Body of pancreas (tissue), 4 donors: ENCODE data around the gene NGRN. TPM values are rescaled to one million over a fixed set of nuclear protein-coding genes. Genes with fewer than 3 reads are reported as not detected.

Experiments
- ATAC-seq: fragments of 150-250 bp; one replicate; pipeline ENCODE4 v1.9.1; 2016
- DNase-seq, 4 donors: peaks; one replicate each; pipeline ENCODE4 v3.0.0-alpha.2; 2019
- H3K27ac ChIP-seq, 4 donors: fragments of 200-600 bp; sonication (generic); 1 replicate in 3 of 4; 2 replicates in 1 of 4; pipeline versions ENCODE4 v1.5.1 to v1.6.1; 2016 to 2019; ENCODE audit warnings: mild to moderate bottlenecking in 1 of 4, mixed read lengths in 1 of 4, moderate library complexity in 1 of 4
- H3K27me3 ChIP-seq, 2 donors: fragments of 200-600 bp; sonication (generic); one replicate each; pipeline ENCODE4 v1.6.0; 2016; ENCODE audit warnings: mild to moderate bottlenecking in 1 of 2
- H3K36me3 ChIP-seq, 2 donors: fragments of 200-600 bp; sonication (generic); replicated peaks in 1 of 2; 2 replicates each; pipeline ENCODE4 v1.5.1; 2016; ENCODE audit warnings: low read depth in 2 of 2; ENCODE audit not compliant: insufficient read depth in 1 of 2
- H3K4me1 ChIP-seq: fragments of 200-600 bp; sonication (generic); one replicate; pipeline ENCODE4 v1.6.0; 2016
- H3K4me3 ChIP-seq, 2 donors: fragments of 200-600 bp; sonication (generic); 1 replicate in 1 of 2; 2 replicates in 1 of 2; pipeline ENCODE4 v1.5.1; 2016 to 2019
- H3K9me3 ChIP-seq, 3 donors: fragments of 200-600 bp; sonication (generic); 1 replicate in 2 of 3; 2 replicates in 1 of 3; pipeline ENCODE4 v1.5.1; 2016
- POLR2A ChIP-seq, 3 donors: fragments of 450-650 bp; IDR thresholded peaks; one replicate each; pipeline ENCODE4 v1.6.1; 2016; ENCODE audit warnings: antibody characterized with exemption in 3 of 3, mild to moderate bottlenecking in 2 of 3
- WGBS, 2 donors: methylation state at CpG; one replicate each; pipeline ENCODE4 v1.1.5; 2017; 5-methylcytosine and 5-hydroxymethylcytosine counted together
- intact Hi-C: fragments of 100-400 bp; cut with DNase I; formaldehyde crosslinking; loops from one replicate; pipeline ENCODE4 v1.15.1; 2023
- total RNA-seq, 2 donors: library from RNA; depleted of rRNA; stranded (reverse); fragments of >200 nt; gene quantifications; one replicate each; pipeline ENCODE4 v1.1.0, GENCODE V29; 2016
- TF ChIP-seq, protein P1 (sequence below), 7 experiments: fragments of 450-650 bp in 4 of 7; fragments of 200-600 bp in 3 of 7; sonication (generic) in 3 of 7; IDR thresholded peaks; one replicate each; pipeline ENCODE4 v1.5.1; 2016 to 2019; ENCODE audit warnings: antibody characterized with exemption in 7 of 7

The NGRN gene
- total RNA-seq, 2 donors from 2014 or later: 27.4 to 27.8 TPM

DNA sequence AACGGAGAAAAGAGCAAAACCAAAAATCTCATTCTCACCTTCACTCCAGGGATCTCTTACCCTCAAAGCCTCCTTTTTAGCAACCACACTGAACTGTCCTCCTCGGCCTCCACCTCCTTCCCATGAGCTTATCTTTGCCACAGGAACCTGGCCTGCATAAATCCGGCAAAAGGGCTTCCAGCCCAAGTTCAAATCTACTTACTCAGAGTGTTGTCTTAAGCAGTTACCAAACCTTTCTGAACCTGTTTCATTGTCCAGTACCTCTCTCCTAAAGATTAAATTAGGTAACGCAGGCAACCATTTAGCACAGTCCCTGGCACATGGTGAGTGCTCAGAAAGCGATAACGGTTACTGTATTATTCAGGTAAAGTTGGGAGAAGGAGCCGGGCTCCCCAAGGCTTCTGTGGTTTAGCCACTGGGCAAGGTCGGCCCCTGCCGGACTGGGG, 32.5 kb upstream of the NGRN start:
- 4% methylated on average over 8 to 9 of the region's 9 CpGs for WGBS, 2 donors
- H3K36me3 ChIP-seq: peaks cover 0 to 2% of the 10 kb centered on the region in 2 donors

DNA sequence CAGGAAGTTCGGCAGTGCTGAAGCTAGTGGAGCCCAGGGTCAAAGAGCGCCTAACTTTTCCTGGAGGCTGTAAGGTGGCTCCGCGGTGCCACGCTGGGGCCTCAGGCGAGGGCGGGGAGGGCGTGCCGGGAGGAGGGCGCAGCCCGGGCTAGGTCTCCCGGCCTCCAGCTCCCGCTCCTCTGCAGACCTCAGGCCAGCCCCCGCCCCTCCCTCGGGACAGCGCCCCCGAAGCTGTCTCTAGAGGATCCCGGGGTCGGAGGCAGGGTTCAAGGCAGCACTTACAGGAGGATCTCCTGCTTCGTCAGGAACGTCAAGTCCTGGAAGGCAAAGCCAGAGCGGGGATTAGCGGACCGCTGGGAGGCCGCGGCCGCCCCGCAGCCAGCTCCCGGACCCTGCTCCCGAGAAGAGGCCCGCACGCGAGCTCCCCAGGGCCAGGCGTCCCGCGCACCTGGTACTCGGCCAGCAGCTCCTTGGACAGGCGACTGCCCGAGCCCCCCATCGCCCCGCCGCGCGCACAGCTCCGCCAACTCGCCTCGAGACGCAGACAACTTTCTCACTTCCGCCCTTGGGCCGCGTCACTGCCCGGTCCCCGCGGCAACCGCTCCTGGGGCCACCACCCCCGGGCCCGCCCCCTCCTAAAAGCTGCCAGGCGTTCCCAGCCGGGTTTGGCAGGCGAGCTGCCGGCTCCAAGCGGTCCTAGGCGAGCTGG, 31.9 kb upstream of the NGRN start, which contains the start of gene CIB1:
CIB1 (minus strand) TSS at position 555 of the 709 bp plus-strand sequence; CDS start at position 499, 56 bp downstream.
- Histone ChIP-seq H3K4me3 (peak within 1 kb of the TSS; percentile 39 to 98), H3K4me1 (peaks cover 59% of the 10 kb centered on the region), H3K36me3 (peaks cover 0 to 6% of the 10 kb centered on the region in 2 donors), H3K9me3 (no peaks in the 10 kb centered on the region), H3K27ac (peak within 1 kb of the TSS; percentile 93 to 98 (median 95)), H3K27me3 (no peaks in the 10 kb centered on the region)
- peak; percentile 84 for ATAC-seq
- TF ChIP-seq POLR2A (IDR thresholded peaks at IDR 0.05): peak; percentile 67 to 91 (median 88)
- TF ChIP-seq, protein P1, sequence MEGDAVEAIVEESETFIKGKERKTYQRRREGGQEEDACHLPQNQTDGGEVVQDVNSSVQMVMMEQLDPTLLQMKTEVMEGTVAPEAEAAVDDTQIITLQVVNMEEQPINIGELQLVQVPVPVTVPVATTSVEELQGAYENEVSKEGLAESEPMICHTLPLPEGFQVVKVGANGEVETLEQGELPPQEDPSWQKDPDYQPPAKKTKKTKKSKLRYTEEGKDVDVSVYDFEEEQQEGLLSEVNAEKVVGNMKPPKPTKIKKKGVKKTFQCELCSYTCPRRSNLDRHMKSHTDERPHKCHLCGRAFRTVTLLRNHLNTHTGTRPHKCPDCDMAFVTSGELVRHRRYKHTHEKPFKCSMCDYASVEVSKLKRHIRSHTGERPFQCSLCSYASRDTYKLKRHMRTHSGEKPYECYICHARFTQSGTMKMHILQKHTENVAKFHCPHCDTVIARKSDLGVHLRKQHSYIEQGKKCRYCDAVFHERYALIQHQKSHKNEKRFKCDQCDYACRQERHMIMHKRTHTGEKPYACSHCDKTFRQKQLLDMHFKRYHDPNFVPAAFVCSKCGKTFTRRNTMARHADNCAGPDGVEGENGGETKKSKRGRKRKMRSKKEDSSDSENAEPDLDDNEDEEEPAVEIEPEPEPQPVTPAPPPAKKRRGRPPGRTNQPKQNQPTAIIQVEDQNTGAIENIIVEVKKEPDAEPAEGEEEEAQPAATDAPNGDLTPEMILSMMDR (IDR thresholded peaks at IDR 0.05): peak in 1 of 7 experiments; percentile 43
- peak; percentile 98 to 99 (median 98) for DNase-seq
- intact Hi-C loops: no loop called here
- 0% methylated on average over 57 of the region's 63 CpGs; no CpG with 5 or more reads in 1 of the 2 donors for WGBS, 2 donors

More for the DNA sequence above, 32.5 kb upstream of the NGRN start:
- TF ChIP-seq, protein P1 (IDR thresholded peaks at IDR 0.05): peak in 6 of 7 experiments; percentile 44 to 81 (median 78)
- TF ChIP-seq POLR2A (IDR thresholded peaks at IDR 0.05): no peak
- ATAC-seq: no peak
- peak overlapping the region; percentile 36 to 98 for H3K4me3 ChIP-seq
- DNase-seq: no peak
- H3K27ac ChIP-seq: peak overlapping the region; percentile 93 to 98 (median 95)
- H3K4me1 ChIP-seq: peaks cover 65% of the 10 kb centered on the region
- intact Hi-C loops: no loop called here
- H3K27me3 ChIP-seq: no peaks in the 10 kb centered on the region
- H3K9me3 ChIP-seq: no peaks in the 10 kb centered on the region

DNA sequence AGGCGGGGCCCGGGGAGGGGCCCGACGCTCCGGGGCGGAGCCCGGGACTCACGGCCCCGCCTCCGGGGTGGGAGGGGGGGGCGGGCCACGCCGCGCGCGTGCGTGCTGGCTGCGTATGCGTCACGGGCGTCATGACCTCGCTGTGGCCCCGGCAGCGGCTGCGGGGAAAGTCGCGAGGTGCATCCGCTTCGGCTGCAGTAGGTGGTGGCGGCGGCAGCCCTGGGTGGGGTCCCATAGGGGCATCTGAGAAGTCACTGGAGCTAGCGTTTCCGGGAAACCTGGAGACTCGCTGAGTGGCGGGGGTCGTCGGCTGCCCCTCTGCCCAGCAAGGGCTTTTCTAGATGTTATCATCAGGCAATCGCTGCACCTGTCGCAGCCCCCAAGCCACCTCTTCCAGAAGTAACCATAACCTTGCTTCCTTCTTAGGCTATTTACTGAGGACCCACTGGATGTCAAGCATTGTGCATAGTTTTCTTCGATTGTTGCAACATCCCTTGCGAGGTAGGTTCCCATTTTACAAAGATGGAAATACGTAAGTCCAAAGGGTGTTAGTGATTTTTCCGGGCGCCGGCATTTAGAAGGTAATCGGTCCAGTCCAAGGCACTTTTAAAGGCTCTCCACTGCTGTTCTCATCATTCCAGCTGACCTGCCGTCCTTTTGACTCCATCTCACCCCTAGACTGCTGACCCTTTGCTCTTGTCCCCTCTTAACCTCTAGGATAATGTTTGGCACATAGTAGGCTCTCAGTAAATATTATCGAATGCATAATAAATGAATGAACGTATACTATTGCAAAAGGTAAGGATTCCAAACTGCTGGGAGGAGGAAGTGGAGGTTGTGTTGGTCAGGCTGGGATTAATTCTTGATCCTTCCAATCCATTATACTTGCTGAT, 31.1 kb upstream of the NGRN start, which contains the start of gene GDPGP1:
GDPGP1 (plus strand) TSS at position 114 of the 893 bp plus-strand sequence. CDS start 6,700 bp downstream, outside the sequence.
- ATAC-seq: no peak
- WGBS, 2 donors: 2 to 6% methylated on average over 12 to 35 of the region's 49 CpGs

DNA sequence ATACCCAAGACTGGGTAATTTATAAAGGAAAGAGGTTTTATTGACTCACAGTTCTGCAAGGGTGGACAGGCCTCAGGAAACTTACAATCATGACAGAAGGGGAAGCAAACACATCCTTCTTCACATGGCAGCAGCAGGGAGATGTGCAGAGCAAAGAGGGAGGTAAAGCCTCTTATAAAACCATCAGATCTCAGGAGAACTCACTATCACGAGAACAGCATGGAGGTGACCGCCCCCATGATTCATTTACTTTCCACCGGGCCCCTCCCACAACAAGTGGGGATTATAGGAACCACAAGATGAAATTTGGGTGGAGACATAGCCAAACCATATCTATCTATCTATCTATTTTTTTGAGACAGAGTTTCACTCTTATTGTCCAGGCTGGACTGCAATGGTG, 26.1 kb upstream of the NGRN start:
- no peak overlapping the region for H3K27ac ChIP-seq
- peaks cover 0 to 10% of the 10 kb centered on the region in 2 donors for H3K36me3 ChIP-seq
- DNase-seq (no peak), ATAC-seq (no peak)
- 92 to 93% methylated on average over 3 of the region's 3 CpGs for WGBS, 2 donors
- peaks cover 12% of the 10 kb centered on the region for H3K4me1 ChIP-seq
- no peaks in the 10 kb centered on the region for H3K9me3 ChIP-seq
- H3K4me3 ChIP-seq: no peak overlapping the region
- no peak for TF ChIP-seq POLR2A (IDR thresholded peaks at IDR 0.05)
- TF ChIP-seq, protein P1 (IDR thresholded peaks at IDR 0.05): no peak
- no peaks in the 10 kb centered on the region for H3K27me3 ChIP-seq
- intact Hi-C loops: no loop called here

More for the DNA sequence above, 31.1 kb upstream of the NGRN start, which contains the start of gene GDPGP1:
- DNase-seq: peak in 2 of 4 donors; percentile 30 to 42
- Histone ChIP-seq H3K9me3 (no peaks in the 10 kb centered on the region), H3K27ac (peak within 1 kb of the TSS; percentile 93 to 98 (median 95)), H3K4me1 (peaks cover 51% of the 10 kb centered on the region), H3K27me3 (no peaks in the 10 kb centered on the region), H3K4me3 (peak within 1 kb of the TSS; percentile 39 to 98), H3K36me3 (peaks cover 0 to 7% of the 10 kb centered on the region in 2 donors)
- TF ChIP-seq POLR2A (IDR thresholded peaks at IDR 0.05): peak; percentile 54 to 86 (median 83)
- TF ChIP-seq, protein P1 (IDR thresholded peaks at IDR 0.05): no peak
- intact Hi-C loops: no loop called here
